Measurements from ENCODE around the gene DLGAP1.

DLGAP1 gene

DNA sequence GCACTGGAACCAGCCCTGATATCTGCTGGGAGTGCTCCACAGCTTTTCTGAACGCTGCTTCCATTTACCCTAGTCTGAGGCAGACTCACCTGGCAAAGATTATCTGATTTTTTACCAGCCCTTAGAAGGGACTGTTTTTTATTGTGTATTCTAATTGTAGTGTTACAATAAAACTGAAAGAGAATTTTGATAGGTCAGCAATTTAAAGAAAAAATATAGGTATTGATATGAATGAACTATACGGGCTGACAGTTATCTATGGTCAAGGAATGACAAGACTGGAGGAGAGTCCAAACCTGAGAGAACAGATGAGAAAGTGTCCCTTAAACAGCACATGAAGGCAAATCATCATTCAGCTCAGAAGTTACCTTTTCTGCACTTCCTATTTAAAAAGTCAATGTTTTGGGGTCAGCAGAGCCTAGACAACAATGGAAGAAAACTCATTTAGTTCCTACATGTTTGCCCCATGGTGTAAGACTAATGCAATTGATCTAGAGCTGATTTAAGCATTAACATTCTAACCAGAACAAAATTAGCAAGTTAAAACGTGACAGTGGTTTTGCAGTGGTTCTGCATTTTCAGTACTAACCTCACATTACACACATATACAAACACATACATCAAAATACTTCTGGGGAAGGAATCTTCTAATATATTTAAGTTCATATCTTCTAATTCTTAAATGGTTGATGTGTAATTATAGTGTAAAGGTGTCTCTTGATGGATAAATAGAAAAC lies 504.3 kb downstream of the DLGAP1 start:
- Histone ChIP-seq H3K79me2 (ENCODE audit: low read length) (no peaks in the 10 kb centered on the region), H3K36me3 (replicated peaks; ENCODE audit: low read depth, low read length) (no peaks in the 10 kb centered on the region), H2AFZ (ENCODE audit: low read depth, low read length) (no peak overlapping the region), H3K9me3 (ENCODE audit: insufficient read depth, low read length) (no peaks in the 10 kb centered on the region), H4K20me1 (ENCODE audit: insufficient read depth, low read length) (no peaks in the 10 kb centered on the region), H3K27ac (ENCODE audit: low read length) (no peak overlapping the region), H3K9ac (ENCODE audit: low read length) (no peak overlapping the region), H3K4me1 (ENCODE audit: low read length) (no peaks in the 10 kb centered on the region), H3K4me2 (ENCODE audit: low read length) (no peak overlapping the region), H3K4me3 (ENCODE audit: low read length) (no peak overlapping the region), H3K27me3 (ENCODE audit: low read depth, low read length) (no peaks in the 10 kb centered on the region)
- no peak for TF ChIP-seq EZH2phosphoT487 (IDR thresholded peaks at IDR 0.05; ENCODE audit: low read depth)

DNA sequence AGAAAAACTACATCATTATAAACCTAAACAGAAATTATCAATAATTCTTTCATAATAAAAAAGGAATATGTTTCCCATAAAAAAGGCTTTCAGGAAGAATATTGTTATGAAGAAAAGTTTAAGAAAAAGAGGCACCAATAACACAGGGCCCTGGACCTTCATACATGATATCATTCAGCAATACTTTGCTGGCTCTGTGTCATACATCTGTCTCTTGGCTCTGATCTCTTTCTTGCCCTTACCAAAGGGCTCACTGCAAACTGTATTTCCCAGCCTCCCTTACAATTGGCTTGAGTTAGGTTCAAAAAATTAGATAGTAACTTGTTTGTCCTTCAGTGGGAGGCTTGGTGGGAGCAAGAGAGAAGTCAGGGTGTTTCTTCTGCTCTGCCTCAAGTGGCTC lies 506.1 kb downstream of the DLGAP1 start:
- H3K9ac ChIP-seq (ENCODE audit: low read length): no peak overlapping the region
- H3K4me1 ChIP-seq (ENCODE audit: low read length): no peaks in the 10 kb centered on the region
- H3K9me3 ChIP-seq (ENCODE audit: insufficient read depth, low read length): no peaks in the 10 kb centered on the region
- no peak overlapping the region for H3K4me2 ChIP-seq (ENCODE audit: low read length)
- TF ChIP-seq EZH2phosphoT487 (IDR thresholded peaks at IDR 0.05; ENCODE audit: low read depth): no peak
- TF ChIP-seq, protein P1, sequence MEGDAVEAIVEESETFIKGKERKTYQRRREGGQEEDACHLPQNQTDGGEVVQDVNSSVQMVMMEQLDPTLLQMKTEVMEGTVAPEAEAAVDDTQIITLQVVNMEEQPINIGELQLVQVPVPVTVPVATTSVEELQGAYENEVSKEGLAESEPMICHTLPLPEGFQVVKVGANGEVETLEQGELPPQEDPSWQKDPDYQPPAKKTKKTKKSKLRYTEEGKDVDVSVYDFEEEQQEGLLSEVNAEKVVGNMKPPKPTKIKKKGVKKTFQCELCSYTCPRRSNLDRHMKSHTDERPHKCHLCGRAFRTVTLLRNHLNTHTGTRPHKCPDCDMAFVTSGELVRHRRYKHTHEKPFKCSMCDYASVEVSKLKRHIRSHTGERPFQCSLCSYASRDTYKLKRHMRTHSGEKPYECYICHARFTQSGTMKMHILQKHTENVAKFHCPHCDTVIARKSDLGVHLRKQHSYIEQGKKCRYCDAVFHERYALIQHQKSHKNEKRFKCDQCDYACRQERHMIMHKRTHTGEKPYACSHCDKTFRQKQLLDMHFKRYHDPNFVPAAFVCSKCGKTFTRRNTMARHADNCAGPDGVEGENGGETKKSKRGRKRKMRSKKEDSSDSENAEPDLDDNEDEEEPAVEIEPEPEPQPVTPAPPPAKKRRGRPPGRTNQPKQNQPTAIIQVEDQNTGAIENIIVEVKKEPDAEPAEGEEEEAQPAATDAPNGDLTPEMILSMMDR (IDR thresholded peaks at IDR 0.05; ENCODE audit: low read depth, low read length): no peak
- H3K36me3 ChIP-seq (replicated peaks; ENCODE audit: low read depth, low read length): no peaks in the 10 kb centered on the region
- no peak overlapping the region for H3K4me3 ChIP-seq (ENCODE audit: low read length)
- no peaks in the 10 kb centered on the region for H3K27me3 ChIP-seq (ENCODE audit: low read depth, low read length)
- no peaks in the 10 kb centered on the region for H3K79me2 ChIP-seq (ENCODE audit: low read length)
- H3K27ac ChIP-seq (ENCODE audit: low read length): no peak overlapping the region
- H2AFZ ChIP-seq (ENCODE audit: low read depth, low read length): no peak overlapping the region
- H4K20me1 ChIP-seq (ENCODE audit: insufficient read depth, low read length): no peaks in the 10 kb centered on the region

DNA sequence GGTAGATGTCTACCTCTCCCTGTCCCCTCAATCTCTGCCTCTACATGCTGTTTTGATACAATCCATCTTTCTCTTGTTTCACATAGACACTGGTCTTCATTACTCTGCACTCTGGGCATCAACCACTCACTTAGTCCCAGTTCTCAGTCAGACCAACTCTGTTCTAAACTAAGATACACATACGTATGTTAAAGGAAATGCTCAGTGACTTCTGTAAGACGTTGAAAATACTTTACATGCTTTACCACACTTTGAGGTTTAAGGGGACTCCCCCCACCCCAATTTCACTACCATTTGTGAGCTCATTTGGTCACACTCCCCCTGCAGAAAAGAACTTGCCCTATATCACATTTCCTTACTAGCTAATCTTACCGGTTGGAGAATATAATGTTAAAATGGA lies 507.7 kb downstream of the DLGAP1 start:
- no peak overlapping the region for H2AFZ ChIP-seq (ENCODE audit: low read depth, low read length)
- H3K79me2 ChIP-seq (ENCODE audit: low read length): no peaks in the 10 kb centered on the region
- H3K9me3 ChIP-seq (ENCODE audit: insufficient read depth, low read length): no peaks in the 10 kb centered on the region
- H3K27ac ChIP-seq (ENCODE audit: low read length): no peak overlapping the region
- H3K27me3 ChIP-seq (ENCODE audit: low read depth, low read length): no peaks in the 10 kb centered on the region
- H3K4me3 ChIP-seq (ENCODE audit: low read length): no peak overlapping the region
- H3K36me3 ChIP-seq (replicated peaks; ENCODE audit: low read depth, low read length): no peaks in the 10 kb centered on the region
- no peak overlapping the region for H3K9ac ChIP-seq (ENCODE audit: low read length)
- TF ChIP-seq, protein P1 (IDR thresholded peaks at IDR 0.05; ENCODE audit: low read depth, low read length): no peak
- TF ChIP-seq EZH2phosphoT487 (IDR thresholded peaks at IDR 0.05; ENCODE audit: low read depth): no peak
- H3K4me2 ChIP-seq (ENCODE audit: low read length): no peak overlapping the region
- no peaks in the 10 kb centered on the region for H4K20me1 ChIP-seq (ENCODE audit: insufficient read depth, low read length)
- H3K4me1 ChIP-seq (ENCODE audit: low read length): no peaks in the 10 kb centered on the region

GRCh38 chr18:3935305-3935704 lies 519.8 kb downstream of the DLGAP1 start:
- H2AFZ ChIP-seq (ENCODE audit: low read depth, low read length): no peak overlapping the region
- no peaks in the 10 kb centered on the region for H3K9me3 ChIP-seq (ENCODE audit: insufficient read depth, low read length)
- no peaks in the 10 kb centered on the region for H3K79me2 ChIP-seq (ENCODE audit: low read length)
- TF ChIP-seq, protein P1 (IDR thresholded peaks at IDR 0.05; ENCODE audit: low read depth, low read length): no peak
- TF ChIP-seq EZH2phosphoT487 (IDR thresholded peaks at IDR 0.05; ENCODE audit: low read depth): no peak
- no peak overlapping the region for H3K4me2 ChIP-seq (ENCODE audit: low read length)
- H4K20me1 ChIP-seq (ENCODE audit: insufficient read depth, low read length): no peaks in the 10 kb centered on the region
- H3K36me3 ChIP-seq (replicated peaks; ENCODE audit: low read depth, low read length): no peaks in the 10 kb centered on the region
- H3K9ac ChIP-seq (ENCODE audit: low read length): no peak overlapping the region
- no peak overlapping the region for H3K27ac ChIP-seq (ENCODE audit: low read length)
- no peaks in the 10 kb centered on the region for H3K4me1 ChIP-seq (ENCODE audit: low read length)
- H3K27me3 ChIP-seq (ENCODE audit: low read depth, low read length): no peaks in the 10 kb centered on the region
- H3K4me3 ChIP-seq (ENCODE audit: low read length): no peak overlapping the region
